IPS-NIHi11 (cell line): Measurements from ENCODE around the gene ZNF679.
A peak's percentile ranks its signal among the peaks of the same experiment; 100 is the strongest.
"Not testable (repeated sequence)": the region's sequence is repeated elsewhere in the genome, so short reads cannot be mapped to it uniquely, and the experiment has no call there.

Source experiments
- DNase-seq: peaks from one replicate; pipeline ENCODE4 v3.0.0; 2012; ENCODE audit warnings: mixed read lengths, low spot score

The ZNF679 gene

GRCh38 chr7:64228174-64228573 is at the start of gene ZNF679:
TSS of gene ZNF679 (plus strand) at chr7:64228474. CDS start at chr7:64249118, 20,644 bp downstream.
- not testable (repeated sequence) for DNase-seq

DNA sequence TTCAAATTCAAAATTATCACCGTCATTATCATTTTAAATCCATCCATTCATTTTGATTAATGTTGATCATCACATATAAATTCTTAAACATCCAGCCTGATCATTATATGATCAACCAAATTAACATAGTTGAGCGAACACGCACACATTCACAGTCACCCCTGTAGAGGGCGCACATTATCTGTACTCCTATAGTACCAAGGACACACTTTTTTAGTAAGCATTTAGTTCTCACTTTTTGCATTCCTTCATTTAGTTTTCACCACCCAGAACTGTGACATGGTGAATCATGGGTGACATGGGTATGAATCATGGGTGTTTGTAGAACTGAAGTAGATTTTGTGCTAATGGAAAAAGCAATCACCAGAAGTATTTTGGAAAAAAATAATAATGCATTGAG is 47.3 kb upstream of the ZNF679 start:
- DNase-seq: no peak

GRCh38 chr7:64181586-64181985 is 46.7 kb upstream of the ZNF679 start:
- DNase-seq: no peak

DNA sequence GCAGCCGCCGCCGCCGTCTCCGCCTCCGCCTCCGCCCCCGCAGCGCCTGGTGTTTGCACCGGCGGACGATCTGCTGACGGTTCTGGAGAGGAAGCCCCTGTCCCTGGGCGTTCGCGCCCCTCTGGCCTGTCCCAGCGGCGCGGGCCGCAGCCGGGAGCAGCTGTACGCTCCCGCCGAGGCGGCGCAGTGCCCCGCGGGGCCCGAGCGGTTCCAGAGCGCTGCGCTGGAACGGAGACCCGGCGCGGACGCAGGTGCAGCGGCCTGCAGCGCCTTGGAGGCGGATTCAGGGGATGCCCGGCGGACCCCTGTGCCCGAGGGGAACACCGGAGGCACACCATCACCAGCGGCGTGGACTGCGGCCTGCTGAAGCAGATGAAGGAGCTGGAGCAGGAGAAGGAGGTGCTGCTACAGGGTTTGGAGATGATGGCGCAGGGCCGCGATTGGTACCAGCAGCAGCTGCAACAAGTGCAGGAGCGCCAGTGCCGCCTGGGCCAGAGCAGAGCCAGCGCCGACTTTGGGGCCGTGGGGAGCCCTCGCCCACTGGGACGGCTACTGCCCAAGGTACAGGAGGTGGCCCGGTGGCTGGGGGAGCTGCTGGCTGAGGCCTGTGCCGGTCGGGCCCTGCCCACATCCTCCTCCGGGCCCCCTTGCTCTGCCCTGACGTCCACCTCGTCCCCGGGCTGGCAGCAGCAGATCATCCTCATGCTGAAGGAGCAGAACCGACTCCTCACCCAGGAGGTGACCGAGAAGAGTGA is 46.1 kb upstream of the ZNF679 start:
- DNase-seq: no peak

DNA sequence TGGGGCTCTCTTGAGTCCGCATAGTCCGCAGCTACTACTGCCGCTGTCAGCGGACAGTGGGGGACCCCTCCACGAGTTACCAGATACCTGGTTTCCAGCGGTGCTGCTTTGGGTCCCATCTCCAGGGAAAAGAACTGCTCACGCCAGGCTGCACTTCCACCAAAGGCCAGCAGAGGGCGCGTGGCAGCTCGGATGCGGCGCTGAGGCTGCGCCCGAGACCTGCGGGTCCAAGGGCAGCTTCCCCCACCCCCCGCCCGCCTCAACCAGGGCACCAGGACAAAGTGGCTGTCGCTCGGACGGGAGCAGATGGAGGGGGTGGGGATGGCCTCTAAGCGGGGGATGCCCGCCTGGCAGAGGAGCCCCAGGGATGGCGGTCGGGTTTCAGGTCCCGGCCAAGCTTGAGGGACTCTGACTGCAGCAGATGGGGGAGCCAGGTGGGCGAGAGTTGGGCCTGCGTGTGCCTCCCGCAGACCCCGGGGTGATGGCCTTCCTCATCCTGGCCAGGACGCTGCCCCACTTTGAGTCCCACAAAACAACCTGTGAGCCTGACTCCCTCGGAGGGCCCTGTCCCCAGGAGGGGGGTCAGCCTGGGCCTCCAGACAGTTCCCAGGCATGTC is 45.0 kb upstream of the ZNF679 start:
- no peak for DNase-seq

- DNase-seq: no peak
Observed at GRCh38 chr7:64183827-64184372, 44.4 kb upstream of the ZNF679 start.

DNA sequence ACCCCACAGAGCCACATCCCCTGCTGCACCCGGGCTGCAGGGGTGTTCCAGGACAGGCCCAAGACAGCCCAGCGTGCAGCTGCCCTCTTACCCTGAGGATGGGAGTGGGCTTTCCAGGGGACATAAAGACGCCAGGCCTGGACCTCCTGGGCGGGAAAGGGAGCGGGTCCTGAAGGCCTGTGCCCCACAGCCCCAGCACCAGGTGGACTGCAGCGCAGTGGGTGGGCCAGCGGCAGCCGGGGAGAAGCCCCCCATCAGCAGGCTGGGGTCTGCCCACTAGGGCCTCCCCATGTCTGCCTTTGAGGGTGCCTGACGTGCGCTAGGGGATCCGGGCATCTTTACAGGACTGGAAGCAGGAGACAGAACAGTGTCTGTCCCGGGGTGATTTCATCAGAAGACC is 43.9 kb upstream of the ZNF679 start:
- no peak for DNase-seq

- no peak for DNase-seq
Observed at GRCh38 chr7:64187408-64187807, 40.9 kb upstream of the ZNF679 start.

DNA sequence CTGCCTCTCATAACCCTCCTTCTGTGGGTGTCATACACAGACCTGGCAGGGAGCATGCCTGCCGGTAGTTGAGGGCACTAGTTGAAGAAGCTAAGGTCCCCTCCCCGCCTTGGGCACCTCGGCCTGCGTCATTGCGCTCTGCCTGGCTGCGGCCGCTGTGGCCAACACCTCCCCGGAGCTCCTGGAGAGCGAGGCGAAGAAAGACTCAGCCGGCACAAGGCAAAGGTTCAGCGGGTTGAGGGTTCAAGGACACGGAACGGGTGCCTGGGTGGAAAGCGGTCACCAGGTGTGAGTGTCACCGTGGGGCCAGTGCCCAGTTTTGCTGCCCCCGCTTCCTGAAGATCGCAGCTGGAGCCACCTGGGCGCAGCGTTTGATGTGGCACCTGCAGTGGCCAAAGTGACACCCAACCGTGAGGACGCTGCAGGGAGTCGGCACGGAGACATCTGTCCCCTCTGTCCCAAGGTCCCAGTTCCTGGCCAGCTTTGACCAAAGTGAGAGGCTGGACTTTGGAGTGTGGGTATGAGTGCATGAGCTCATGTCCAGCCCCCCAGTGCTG is 36.0 kb upstream of the ZNF679 start:
- no peak for DNase-seq

- no peak for DNase-seq
Observed at GRCh38 chr7:64192775-64193174, 35.5 kb upstream of the ZNF679 start.

- no peak for DNase-seq
Observed at GRCh38 chr7:64206903-64207302, 21.4 kb upstream of the ZNF679 start, which contains the start of gene ZNF735. TSS of gene ZNF735 (plus strand) at chr7:64207203. CDS start at chr7:64207203, 0 bp downstream.

DNA sequence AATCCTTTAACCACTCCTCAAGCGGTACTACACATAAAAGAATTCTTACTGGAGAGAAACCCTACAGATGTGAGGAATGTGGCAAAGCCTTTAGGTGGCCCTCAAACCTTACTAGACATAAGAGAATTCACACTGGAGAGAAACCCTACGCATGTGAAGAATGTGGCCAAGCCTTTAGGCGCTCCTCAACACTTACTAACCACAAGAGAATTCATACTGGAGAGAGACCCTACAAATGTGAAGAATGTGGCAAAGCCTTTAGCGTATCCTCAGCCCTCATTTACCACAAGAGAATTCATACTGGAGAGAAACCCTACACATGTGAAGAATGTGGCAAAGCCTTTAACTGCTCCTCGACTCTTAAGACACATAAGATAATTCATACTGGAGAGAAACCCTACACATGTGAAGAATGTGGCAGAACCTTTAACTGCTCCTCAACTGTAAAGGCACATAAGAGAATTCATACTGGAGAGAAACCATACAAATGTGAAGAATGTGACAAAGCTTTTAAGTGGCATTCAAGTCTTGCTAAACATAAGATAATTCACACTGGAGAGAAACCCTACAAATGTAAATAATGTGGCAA is 8.5 kb upstream of the ZNF679 start:
- not testable (repeated sequence) for DNase-seq

GRCh38 chr7:64223366-64223765 is 4.9 kb upstream of the ZNF679 start:
- no peak for DNase-seq

GRCh38 chr7:64266341-64266919 is 38.2 kb downstream of the ZNF679 start:
- no peak for DNase-seq

GRCh38 chr7:64277630-64278029 is 49.4 kb downstream of the ZNF679 start:
- no peak for DNase-seq

DNA sequence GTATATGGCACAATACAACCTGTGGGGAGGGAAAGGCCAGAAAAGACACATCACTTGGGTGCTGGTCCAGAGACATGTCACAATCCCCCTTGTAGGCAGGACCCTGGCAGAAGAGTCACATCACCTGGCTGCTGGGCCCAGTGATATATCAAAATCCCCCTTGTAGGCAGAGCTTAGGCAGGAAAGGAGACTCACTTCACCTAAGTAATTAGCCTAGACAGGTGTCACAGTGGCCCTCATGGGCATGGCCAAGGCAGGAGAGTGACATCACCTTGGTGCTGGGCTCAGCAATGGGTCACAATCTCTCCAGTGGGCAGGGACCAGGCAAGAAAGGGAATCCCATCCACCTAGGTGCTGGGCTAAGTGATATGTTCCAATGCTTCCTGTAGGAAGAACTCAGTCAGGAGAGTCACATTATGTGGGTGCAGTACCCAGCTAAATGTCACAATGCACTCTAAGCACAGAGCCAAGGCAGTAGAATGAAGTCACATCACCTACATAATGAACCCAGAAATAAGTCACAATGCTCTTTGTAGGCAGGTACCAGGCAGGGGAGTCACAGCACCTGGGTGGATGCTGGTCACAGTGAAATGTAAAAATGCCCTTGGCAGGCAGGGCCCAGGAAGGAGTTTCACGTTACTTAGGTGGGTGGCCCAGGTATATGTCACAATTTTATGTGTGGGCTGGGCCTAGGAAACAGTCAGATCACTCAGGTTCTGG is 66.6 kb downstream of the ZNF679 start:
- DNase-seq: no peak

- DNase-seq: not testable (repeated sequence)
Observed at GRCh38 chr7:64297418-64297817, 69.1 kb downstream of the ZNF679 start.

DNA sequence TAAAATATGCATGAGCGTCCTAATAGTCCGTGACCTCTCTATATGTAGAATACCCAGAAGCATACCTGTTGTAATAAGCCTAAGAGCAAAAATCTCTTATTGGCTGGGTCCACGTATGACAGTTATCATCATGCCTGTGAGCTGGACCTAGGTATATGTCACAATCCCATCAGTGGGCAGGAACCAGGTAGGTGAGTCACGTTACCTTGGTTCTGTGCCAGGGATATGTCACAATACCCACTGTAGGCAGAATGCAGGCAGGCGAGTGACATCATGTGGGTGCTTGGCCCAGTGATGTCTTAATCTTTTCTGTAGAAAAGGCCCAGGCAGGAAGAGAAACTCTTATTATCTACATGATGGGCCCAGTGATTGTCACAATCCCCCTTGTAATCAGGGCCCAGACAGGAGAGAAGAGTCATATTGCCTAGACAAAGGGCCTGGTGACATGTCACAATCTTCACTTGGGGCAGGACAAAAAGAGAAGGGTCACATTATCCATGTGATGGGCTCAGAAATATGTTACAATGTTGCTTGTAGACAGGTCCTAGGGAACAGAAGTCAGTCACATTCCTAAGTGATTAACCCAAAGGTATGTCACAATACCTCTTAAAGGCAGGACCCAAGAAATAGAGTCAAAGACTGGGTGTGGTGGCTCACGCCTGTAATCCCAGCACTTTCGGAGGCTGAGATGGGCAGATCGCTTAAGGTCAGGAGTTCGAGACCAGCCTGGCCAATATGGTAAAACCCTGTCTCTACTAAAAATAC is 72.5 kb downstream of the ZNF679 start:
- no peak for DNase-seq

GRCh38 chr7:64307254-64308015 is 79.2 kb downstream of the ZNF679 start:
- DNase-seq: peak; percentile 46

- DNase-seq: no peak
Observed at GRCh38 chr7:64308016-64308270, 79.7 kb downstream of the ZNF679 start.
